GM21381 (cell line): ENCODE measurements around the gene CDKN1A.
A peak's percentile ranks its signal among the peaks of the same experiment; 100 is the strongest.
"Not testable (repeated sequence)": the region's sequence is repeated elsewhere in the genome, so short reads cannot be mapped to it uniquely, and the experiment has no call there.

Source experiments
- ATAC-seq: cut with Tn5 transposase; IDR thresholded peaks from one replicate; pipeline ENCODE4 v1.9.1; 2021; ENCODE audit warnings: mild to moderate bottlenecking, moderate library complexity; ENCODE audit not compliant: unreplicated experiment

CDKN1A gene

DNA sequence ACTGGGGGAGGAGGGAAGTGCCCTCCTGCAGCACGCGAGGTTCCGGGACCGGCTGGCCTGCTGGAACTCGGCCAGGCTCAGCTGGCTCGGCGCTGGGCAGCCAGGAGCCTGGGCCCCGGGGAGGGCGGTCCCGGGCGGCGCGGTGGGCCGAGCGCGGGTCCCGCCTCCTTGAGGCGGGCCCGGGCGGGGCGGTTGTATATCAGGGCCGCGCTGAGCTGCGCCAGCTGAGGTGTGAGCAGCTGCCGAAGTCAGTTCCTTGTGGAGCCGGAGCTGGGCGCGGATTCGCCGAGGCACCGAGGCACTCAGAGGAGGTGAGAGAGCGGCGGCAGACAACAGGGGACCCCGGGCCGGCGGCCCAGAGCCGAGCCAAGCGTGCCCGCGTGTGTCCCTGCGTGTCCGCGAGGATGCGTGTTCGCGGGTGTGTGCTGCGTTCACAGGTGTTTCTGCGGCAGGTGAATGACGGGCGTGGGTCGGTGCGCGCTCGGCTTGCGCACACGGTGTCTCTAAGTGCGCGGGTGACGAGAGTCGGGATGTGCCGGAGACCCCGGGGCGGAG is at the start of gene CDKN1A:
Gene CDKN1A, plus strand, starts transcription at position 227 of the 555 bp plus-strand sequence. CDS start 5,388 bp downstream, outside the sequence.
- peak; percentile 46 for ATAC-seq

DNA sequence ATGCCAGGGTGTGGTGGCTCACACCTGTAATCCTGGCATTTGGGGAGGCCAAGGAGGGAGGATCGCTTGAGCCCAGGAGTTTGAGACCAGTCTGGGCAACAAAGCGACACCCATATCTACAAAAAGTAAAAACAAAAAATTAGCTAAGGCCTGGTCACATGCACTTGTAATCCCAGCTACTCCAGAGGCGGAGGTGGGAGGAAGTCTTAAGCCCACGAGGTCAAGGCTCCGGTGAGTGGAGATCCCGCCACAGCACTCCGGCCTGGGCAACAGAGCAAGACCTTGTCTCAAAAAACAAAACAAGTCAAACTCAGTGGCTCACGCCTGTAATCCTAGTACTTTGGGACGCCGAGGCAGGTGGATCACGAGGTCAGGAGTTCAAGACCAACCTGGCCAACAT is 48.7 kb upstream of the CDKN1A start:
- ATAC-seq = no peak

DNA sequence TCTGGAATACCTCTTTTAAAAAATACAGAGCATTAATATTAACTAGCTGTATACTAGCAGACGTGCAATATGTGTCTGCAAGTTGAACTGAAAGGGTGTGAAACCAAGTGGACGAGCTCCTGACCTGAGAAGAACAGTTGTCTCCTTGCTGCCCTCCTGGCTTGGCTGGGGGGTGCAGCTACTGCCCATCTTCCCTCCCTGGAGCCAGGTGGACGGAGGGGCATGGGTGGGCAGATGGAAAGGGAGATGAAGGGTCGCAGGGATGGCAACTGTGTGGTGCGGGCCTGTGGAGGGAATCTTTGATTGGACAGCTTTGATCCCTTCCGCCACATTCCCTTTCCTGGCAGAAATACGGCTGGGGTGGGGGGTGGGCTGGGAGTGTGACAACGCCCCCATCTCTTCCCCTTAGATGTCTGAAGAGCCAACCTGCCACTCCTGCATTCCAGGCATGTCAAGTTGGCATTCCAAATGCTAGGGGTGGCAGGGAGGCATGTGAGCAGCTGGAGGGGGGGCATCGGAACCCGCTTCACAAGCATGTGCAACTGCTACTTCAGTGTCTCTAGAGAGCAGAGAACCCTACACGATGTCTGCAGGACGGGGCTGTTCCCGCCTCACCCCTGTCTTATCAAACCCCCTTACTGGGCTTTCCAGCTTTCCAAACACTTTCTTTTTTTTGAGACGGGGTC is 47.0 kb upstream of the CDKN1A start:
- no peak for ATAC-seq

DNA sequence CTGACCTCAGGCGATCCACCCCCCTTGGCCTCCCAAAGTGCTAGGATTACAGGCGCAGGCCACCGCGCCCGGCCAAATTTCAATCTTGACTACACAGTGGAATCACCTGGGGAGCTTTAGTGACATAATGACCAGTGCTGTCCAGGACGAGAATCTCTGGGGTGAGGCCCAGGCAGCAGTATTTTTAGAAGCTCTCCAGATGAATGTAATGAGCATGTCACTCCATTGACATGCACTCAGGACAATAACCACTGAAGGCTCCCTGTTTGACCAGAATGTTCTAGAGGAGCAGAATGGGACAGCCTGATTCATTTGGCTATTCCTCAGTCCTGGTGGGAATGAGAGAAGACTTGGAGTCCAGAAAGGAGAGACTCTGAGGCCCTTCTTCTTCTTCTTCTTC is 45.1 kb upstream of the CDKN1A start:
- ATAC-seq = no peak

DNA sequence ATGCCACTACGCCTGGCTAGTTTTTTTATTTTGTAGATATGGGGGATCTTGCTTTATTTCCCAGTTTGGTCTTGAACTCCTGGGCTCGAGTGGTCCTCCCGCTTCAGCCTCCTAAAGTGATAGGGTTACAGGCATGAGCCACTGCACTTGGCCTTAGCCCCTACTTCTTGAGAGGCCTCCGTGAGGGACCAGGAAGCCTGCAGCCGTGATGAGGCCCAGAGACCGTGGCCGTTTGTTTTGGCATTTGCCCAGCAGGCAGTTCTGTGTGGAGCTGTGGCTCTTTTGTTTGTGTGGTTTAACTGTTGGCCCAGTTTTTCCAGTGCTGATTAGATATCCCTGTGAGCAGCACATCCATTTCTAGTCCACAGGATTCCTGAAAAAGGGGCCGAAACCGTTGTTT is 44.6 kb upstream of the CDKN1A start:
- no peak for ATAC-seq

DNA sequence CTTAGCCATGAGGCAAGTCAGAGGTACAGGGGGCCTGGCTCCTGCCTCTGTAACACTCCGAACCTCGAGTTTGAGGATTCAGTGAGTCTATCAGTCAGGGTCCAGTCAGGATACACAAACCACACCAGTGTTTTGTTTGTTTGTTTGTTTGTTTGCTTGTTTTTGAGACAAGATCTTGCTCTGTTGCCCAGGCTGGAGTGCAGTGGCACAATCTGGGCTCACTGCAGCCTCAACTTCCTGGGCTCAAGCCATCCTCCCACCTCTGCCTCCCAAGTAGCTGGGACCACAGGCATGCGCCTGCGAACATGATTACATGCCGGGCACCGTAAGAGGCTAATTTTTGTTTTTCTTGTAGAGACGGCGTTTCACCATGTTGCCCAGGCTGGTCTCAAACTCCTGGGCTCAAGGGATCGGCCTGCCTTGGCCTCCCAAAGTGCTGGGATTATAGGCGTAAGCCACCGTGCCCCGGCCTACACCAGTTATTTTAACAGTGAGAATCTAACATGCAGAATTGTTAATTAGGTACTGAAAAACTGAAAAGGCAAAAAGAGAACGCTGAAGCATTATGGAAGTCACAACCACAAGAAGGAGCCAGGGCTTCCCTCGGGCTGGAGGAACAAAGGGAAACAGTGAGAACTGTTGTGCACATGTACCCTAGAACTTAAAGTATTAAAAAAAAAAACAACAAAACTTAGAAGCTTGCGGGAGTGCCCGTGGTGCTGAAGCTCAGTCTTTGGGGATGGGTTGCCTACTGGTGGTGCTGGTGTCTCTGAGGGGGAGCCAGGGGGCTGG is 44.0 kb upstream of the CDKN1A start:
- no peak for ATAC-seq

GRCh38 chr6:36636283-36636682 is 42.2 kb upstream of the CDKN1A start:
- no peak for ATAC-seq

- ATAC-seq = no peak
Measured at GRCh38 chr6:36636687-36637418, 41.7 kb upstream of the CDKN1A start.

- no peak for ATAC-seq
Measured at GRCh38 chr6:36638579-36638978, 39.9 kb upstream of the CDKN1A start.

GRCh38 chr6:36639171-36639808 is 39.2 kb upstream of the CDKN1A start:
- no peak for ATAC-seq

DNA sequence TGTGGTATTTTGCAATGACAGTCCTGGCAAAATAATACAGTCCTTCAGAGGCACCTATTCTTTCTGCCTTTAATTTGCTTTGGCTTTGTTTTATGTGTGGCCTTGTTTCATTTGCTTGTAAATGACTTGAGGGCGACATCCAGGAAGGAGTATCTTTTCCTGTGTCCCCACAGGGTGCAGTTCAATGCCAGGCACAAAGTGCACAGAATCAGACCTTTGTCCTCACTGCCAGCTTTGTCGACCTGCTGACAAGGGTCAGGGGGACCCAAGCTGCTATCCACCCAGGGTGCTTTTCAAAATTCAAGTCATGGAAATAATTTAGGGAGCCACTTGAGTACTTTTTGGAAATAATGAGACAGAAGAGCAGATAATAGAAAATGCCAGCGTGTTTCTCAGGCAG is 37.0 kb upstream of the CDKN1A start:
- ATAC-seq = no peak

DNA sequence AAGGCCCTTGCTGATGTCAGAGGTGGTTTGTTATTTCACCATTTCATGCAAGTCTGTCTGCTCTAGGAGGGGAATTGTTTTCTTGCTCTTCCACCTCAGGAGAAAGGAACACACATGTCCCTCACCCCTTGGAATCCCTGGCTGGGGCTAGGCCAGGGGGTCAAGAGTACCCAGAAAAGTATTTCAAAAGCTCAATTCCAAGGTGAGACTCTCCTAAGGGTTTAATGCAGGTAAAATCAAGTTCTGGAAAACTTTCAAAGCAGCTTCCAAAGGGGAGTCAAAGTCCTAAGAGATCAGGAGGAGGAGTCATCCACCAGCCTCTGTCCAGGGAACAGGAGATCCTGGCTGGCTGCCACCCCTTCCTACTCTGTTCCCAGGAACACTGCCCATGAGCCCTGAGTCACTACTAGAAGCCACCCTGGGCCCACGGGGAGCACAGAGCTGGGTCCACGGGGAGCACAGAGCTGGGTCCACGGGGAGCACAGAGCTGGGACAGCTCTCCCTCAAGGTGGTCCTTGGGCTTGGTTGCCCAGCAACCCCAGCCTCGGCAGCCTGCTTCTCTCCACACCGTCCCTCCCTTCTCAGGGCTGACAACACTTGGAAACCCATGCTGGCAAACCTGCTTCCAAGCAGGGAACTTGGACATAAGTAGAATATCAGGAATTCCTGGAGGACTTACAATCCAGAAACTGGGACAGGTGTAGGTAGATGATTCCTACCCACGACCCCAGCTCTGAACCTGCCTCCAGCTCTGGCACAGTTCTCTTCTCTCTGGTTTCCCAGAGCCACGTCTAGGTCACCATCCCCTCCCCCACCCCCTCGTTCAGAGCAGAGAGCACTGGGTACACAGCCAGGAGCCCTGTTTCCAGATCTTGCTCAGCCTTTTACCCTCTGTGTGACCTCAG is 35.3 kb upstream of the CDKN1A start:
- ATAC-seq = no peak

- no peak for ATAC-seq
Measured at GRCh38 chr6:36643977-36644376, 34.5 kb upstream of the CDKN1A start.

- no peak for ATAC-seq
Measured at GRCh38 chr6:36649086-36649485, 29.4 kb upstream of the CDKN1A start.

DNA sequence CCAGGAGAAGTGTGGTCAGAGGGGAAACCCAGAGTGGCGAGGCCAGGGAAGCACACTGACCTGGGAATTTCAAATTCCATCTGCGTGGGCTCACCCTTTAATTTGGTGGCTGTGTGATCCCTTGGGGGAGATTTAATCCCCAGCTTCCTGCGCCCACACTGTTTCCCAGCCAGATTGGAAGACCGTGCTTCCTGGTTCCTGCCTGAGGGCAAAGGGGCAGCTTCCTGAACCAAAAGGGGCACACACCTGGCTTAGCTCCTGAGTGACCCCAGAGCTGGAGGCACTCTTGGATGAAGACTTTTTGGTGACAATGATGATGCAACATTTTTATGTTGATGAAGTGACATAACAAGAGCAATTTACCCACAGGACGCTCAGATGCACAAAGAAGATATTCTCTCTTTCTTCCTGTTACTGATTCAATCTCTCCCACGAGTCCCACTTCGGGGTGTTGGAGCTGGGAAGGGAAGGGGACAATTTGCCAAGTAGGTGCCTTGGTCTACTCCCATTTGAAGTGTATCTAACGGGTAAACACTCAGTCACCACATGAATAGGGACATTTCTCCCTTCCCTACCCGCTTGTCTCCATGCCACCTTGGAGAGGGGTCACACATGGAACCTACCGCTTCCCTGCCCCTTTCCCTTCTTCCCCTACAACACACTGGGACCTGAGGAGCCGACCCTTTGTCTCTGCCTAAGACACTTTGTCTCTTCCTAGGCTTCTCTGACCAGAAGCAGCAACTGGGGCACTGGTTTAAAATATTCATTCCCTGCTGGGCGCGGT is 28.6 kb upstream of the CDKN1A start:
- ATAC-seq = no peak

- ATAC-seq = peak; percentile 75
Measured at GRCh38 chr6:36650848-36651478, 27.6 kb upstream of the CDKN1A start.

DNA sequence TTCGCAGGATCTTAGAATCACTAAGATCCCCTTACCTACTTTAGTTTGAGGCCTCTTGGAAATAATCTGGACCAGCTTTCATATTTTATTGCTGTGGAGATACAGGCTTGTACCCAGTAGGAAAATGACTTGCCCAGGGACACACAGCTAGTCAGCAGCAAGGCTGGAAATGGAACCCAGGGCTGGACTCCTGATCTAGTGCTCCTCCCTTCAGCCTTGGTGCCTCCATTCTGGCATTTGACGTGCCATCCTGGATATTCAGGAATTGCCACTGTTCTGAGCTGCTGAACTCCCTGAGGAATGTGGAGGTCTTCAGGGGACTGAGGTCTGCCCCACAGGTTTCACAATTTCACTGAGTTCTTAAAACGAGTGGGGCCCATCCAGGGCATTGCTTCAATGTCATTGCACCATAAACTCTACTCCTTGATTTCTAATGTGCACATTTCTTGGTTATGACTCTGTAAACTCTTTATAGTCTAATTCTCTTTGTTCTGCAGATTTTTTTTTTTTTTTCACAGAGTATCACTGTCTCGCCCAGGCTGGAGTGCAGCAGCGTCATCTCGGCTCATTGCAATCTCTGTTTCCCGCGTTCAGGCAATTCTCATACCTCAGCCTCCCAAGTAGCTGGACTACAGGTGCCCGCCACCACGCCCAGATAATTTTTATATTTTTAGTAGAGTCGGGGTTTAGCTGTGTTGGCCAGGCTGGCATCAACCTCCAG is 26.7 kb upstream of the CDKN1A start:
- ATAC-seq = no peak

DNA sequence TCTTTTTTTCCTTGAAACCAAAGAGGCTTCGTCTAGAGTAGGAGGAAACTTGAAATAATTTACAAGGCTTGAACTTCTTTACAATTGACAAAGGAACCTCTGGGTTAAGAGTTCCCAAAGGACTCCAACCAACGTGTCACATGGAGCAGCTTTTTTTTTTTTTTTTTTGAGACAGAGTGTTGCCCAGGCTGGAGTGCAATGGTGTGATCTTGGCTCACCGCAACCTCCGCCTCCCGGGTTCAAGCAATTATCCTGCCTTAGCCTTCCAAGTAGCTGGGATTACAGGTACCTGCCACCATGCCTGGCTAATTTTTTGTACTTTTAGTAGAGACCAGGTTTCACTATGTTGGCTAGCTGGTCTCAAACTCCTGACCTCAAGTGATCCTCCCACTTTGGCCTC is 24.0 kb upstream of the CDKN1A start:
- ATAC-seq = not testable (repeated sequence)
